SU-DHL-6 (cell line): Measurements from ENCODE around the gene HSPH1.

Experiments
- H2AFZ ChIP-seq: fragments of 200-600 bp; sonication (generic); 2 replicates; pipeline ENCODE4 v1.6.1; 2014; ENCODE audit warnings: low read depth, mild to moderate bottlenecking, moderate library complexity, mixed read lengths, antibody characterized with exemption, low read length; ENCODE audit not compliant: severe bottlenecking
- H3F3A ChIP-seq: fragments of 200-600 bp; shearing (Covaris generic); 2 replicates; pipeline ENCODE4 v1.6.0; 2016; ENCODE audit warnings: antibody characterized with exemption, mild to moderate bottlenecking; ENCODE audit not compliant: insufficient read depth
- H3K27ac ChIP-seq: fragments of 200-600 bp; sonication (generic); 2 replicates; pipeline ENCODE4 v1.5.1; 2016; ENCODE audit warnings: low read depth, mild to moderate bottlenecking, low read length, moderate library complexity, mixed read lengths
- H3K27me3 ChIP-seq: fragments of 200-600 bp; sonication (generic), shearing (Covaris generic); 2 replicates; pipeline ENCODE4 v1.6.0; 2014; ENCODE audit warnings: mild to moderate bottlenecking, low read length
- H3K36me3 ChIP-seq: fragments of 200-600 bp; sonication (generic); 2 replicates; pipeline ENCODE4 v1.6.1; 2014; ENCODE audit warnings: mild to moderate bottlenecking, low read length, mixed read lengths
- H3K4me2 ChIP-seq: fragments of 300-600, 200-600 bp; shearing (Covaris generic), sonication (generic); 2 replicates; pipeline ENCODE4 v1.6.0; 2014; ENCODE audit warnings: low read length, low read depth, mild to moderate bottlenecking; ENCODE audit not compliant: poor library complexity, severe bottlenecking
- H3K4me3 ChIP-seq: fragments of 200-600 bp; sonication (generic); 2 replicates; pipeline ENCODE4 v1.5.1; 2014; ENCODE audit warnings: antibody characterized with exemption, low read length, mild to moderate bottlenecking, mixed read lengths; ENCODE audit not compliant: insufficient read depth, poor library complexity, severe bottlenecking
- H3K79me2 ChIP-seq: fragments of 200-600 bp; sonication (generic); 2 replicates; pipeline ENCODE4 v1.6.1; 2014; ENCODE audit warnings: mild to moderate bottlenecking, low read length, moderate library complexity; ENCODE audit not compliant: insufficient read depth
- H3K9ac ChIP-seq: fragments of 200-600 bp; sonication (generic); 2 replicates; pipeline ENCODE4 v1.7.0; 2014; ENCODE audit warnings: mild to moderate bottlenecking, low read length
- H3K9me2 ChIP-seq: fragments of 200-600 bp; sonication (generic); replicated peaks from 2 replicates; pipeline ENCODE4 v1.6.1; 2014; ENCODE audit warnings: low read length; ENCODE audit not compliant: insufficient read depth
- H3K9me3 ChIP-seq: fragments of 200-600 bp; sonication (generic); 2 replicates; pipeline ENCODE4 v1.6.1; 2014; ENCODE audit warnings: low read length, mixed read lengths; ENCODE audit not compliant: insufficient read depth
- H4K20me1 ChIP-seq: fragments of 200-600 bp; sonication (generic); 2 replicates; pipeline ENCODE4 v1.6.1; 2014; ENCODE audit warnings: low read depth, mild to moderate bottlenecking, antibody characterized with exemption, low read length, moderate library complexity, mixed read lengths
- CTCF ChIP-seq: fragments of 200-600 bp; sonication (generic); IDR thresholded peaks from one replicate; pipeline ENCODE4 v1.5.1; 2017; ENCODE audit warnings: antibody characterized with exemption, mild to moderate bottlenecking, low read length, moderate library complexity; ENCODE audit not compliant: insufficient read depth, poor library complexity, severe bottlenecking
- EZH2phosphoT487 ChIP-seq: fragments of 200-600 bp; sonication (generic), shearing (Covaris generic); conservative IDR thresholded peaks from 2 replicates; pipeline ENCODE4 v1.6.1; 2018; ENCODE audit warnings: mild to moderate bottlenecking, antibody characterized with exemption, low read length, moderate library complexity, mixed read lengths

Gene HSPH1

GRCh38 chr13:31195616-31196015 is 33.9 kb upstream of the HSPH1 start:
- H3K4me2 ChIP-seq, result no peak overlapping the region
- H3K79me2 ChIP-seq, result no peaks in the 10 kb centered on the region
- no peak overlapping the region for H2AFZ ChIP-seq
- H3K36me3 ChIP-seq, result no peaks in the 10 kb centered on the region
- no peaks in the 10 kb centered on the region for H3K27me3 ChIP-seq
- no peaks in the 10 kb centered on the region for H4K20me1 ChIP-seq
- H3K9me2 ChIP-seq, result no peaks in the 10 kb centered on the region
- TF ChIP-seq EZH2phosphoT487 (no peak), CTCF (no peak)
- no peaks in the 10 kb centered on the region for H3K9me3 ChIP-seq
- no peaks in the 10 kb centered on the region for H3F3A ChIP-seq
- no peak overlapping the region for H3K4me3 ChIP-seq
- H3K27ac ChIP-seq, result no peak overlapping the region
- no peak overlapping the region for H3K9ac ChIP-seq

- Histone ChIP-seq H3K9me2 (no peaks in the 10 kb centered on the region), H3K79me2 (no peaks in the 10 kb centered on the region), H2AFZ (no peak overlapping the region), H3F3A (no peaks in the 10 kb centered on the region), H3K27me3 (no peaks in the 10 kb centered on the region), H3K36me3 (no peaks in the 10 kb centered on the region), H3K4me3 (no peak overlapping the region), H3K9me3 (no peaks in the 10 kb centered on the region), H4K20me1 (no peaks in the 10 kb centered on the region), H3K4me2 (no peak overlapping the region), H3K27ac (no peak overlapping the region), H3K9ac (no peak overlapping the region)
- no peak for TF ChIP-seq EZH2phosphoT487
Observed at GRCh38 chr13:31192306-31192705, 30.6 kb upstream of the HSPH1 start.

- Histone ChIP-seq H3K27ac (no peak overlapping the region), H3K9me2 (no peaks in the 10 kb centered on the region), H3K9ac (no peak overlapping the region), H2AFZ (no peak overlapping the region), H3F3A (no peaks in the 10 kb centered on the region), H4K20me1 (no peaks in the 10 kb centered on the region), H3K4me2 (no peak overlapping the region), H3K79me2 (no peaks in the 10 kb centered on the region), H3K9me3 (no peaks in the 10 kb centered on the region), H3K4me3 (no peak overlapping the region), H3K36me3 (no peaks in the 10 kb centered on the region), H3K27me3 (no peaks in the 10 kb centered on the region)
- no peak for TF ChIP-seq EZH2phosphoT487
- TF ChIP-seq CTCF, result no peak
Observed at GRCh38 chr13:31191748-31192147, 30.0 kb upstream of the HSPH1 start.

GRCh38 chr13:31184981-31185645 is 23.4 kb upstream of the HSPH1 start:
- Histone ChIP-seq H4K20me1 (no peaks in the 10 kb centered on the region), H3K9me3 (no peaks in the 10 kb centered on the region), H2AFZ (no peak overlapping the region), H3K9me2 (no peaks in the 10 kb centered on the region), H3K79me2 (no peaks in the 10 kb centered on the region), H3K9ac (no peak overlapping the region), H3F3A (no peaks in the 10 kb centered on the region), H3K27me3 (no peaks in the 10 kb centered on the region), H3K4me2 (no peak overlapping the region), H3K36me3 (no peaks in the 10 kb centered on the region), H3K4me3 (no peak overlapping the region), H3K27ac (no peak overlapping the region)
- TF ChIP-seq EZH2phosphoT487 (no peak), CTCF (no peak)
